Measurements from ENCODE around the gene RERE. TPM values are rescaled to one million over a fixed set of nuclear protein-coding genes. Genes with fewer than 3 reads are reported as not detected.

Gene RERE
- total RNA-seq, 1 experiment from 2014 or later = 40.6 TPM

- ATAC-seq = no peak
- no peaks in the 10 kb centered on the region for H3K4me1 ChIP-seq (ENCODE audit: control insufficient read depth in 1 of 2, insufficient read depth in 2 of 2, low read length in 2 of 2)
- no peak overlapping the region for H2AFZ ChIP-seq (ENCODE audit: low read depth, low read length, poor library complexity, severe bottlenecking)
- H3K27ac ChIP-seq (ENCODE audit: low read depth, low read length) = no peak overlapping the region
- CTCF ChIA-PET = no interaction called here
- no peak for DNase-seq (ENCODE audit: low read depth, low spot score)
- H3K36me3 ChIP-seq (ENCODE audit: control insufficient read depth in 1 of 2, insufficient read depth in 2 of 2, low read length in 2 of 2) = no peaks in the 10 kb centered on the region
- H3K27me3 ChIP-seq (ENCODE audit: insufficient read depth, low read length) = no peaks in the 10 kb centered on the region
- TF ChIP-seq TCF7L2 (IDR thresholded peaks at IDR 0.05; ENCODE audit: borderline replicate concordance, extremely low read depth, insufficient read depth, insufficient read length) = no peak
- TF ChIP-seq RAD21 (IDR thresholded peaks at IDR 0.05; ENCODE audit: low read depth) = no peak
- TF ChIP-seq EGR1 (IDR thresholded peaks at IDR 0.05; ENCODE audit: low read depth) = no peak
- H3K4me3 ChIP-seq (replicated peaks in 1 of 2; ENCODE audit: low read depth in 1 of 2, low read length in 2 of 2) = no peak overlapping the region
- BruUV-seq (replicated peaks) = no TSS peak
- no peaks in the 10 kb centered on the region for H3K9me3 ChIP-seq (ENCODE audit: control insufficient read depth in 1 of 2, insufficient read depth in 1 of 2, low read depth in 1 of 2, low read length in 2 of 2)
- intact Hi-C loops (cut with micrococcal nuclease) = no loop called here
- no peaks in the 10 kb centered on the region for H3K9me2 ChIP-seq (ENCODE audit: insufficient read depth)
- peaks cover under 1% of the 10 kb centered on the region for H3K79me2 ChIP-seq (ENCODE audit: insufficient read depth, low read length)
- RAD21 ChIA-PET (ENCODE audit: low non-redundant PET in 1 of 2, low total read pairs in 2 of 2, uncharacterized antibody in 2 of 2, unreplicated experiment in 2 of 2) = no interaction called here
- H3K4me2 ChIP-seq (ENCODE audit: low read length) = no peak overlapping the region
- H3K9ac ChIP-seq (ENCODE audit: low read length) = no peak overlapping the region
- H4K20me1 ChIP-seq (ENCODE audit: insufficient read depth) = no peaks in the 10 kb centered on the region
- POLR2A ChIA-PET = no interaction called here
Observed at GRCh38 chr1:8633741-8634501, 183.5 kb downstream of the RERE start.

GRCh38 chr1:8632102-8632501, 185.3 kb downstream of the RERE start:
- ChIA-PET RAD21 (ENCODE audit: low non-redundant PET in 1 of 2, low total read pairs in 2 of 2, uncharacterized antibody in 2 of 2, unreplicated experiment in 2 of 2) (no interaction called here), CTCF (no interaction called here), POLR2A (no interaction called here)
- BruUV-seq (replicated peaks) = no TSS peak
- Histone ChIP-seq H3K4me2 (ENCODE audit: low read length) (no peak overlapping the region), H3K9me2 (ENCODE audit: insufficient read depth) (no peaks in the 10 kb centered on the region), H4K20me1 (ENCODE audit: insufficient read depth) (no peaks in the 10 kb centered on the region), H3K4me1 (ENCODE audit: control insufficient read depth in 1 of 2, insufficient read depth in 2 of 2, low read length in 2 of 2) (peaks cover under 1 to 6% of the 10 kb centered on the region in 2 experiments), H3K27ac (ENCODE audit: low read depth, low read length) (no peak overlapping the region), H3K27me3 (ENCODE audit: insufficient read depth, low read length) (no peaks in the 10 kb centered on the region), H2AFZ (ENCODE audit: low read depth, low read length, poor library complexity, severe bottlenecking) (no peak overlapping the region), H3K4me3 (replicated peaks in 1 of 2; ENCODE audit: low read depth in 1 of 2, low read length in 2 of 2) (no peak overlapping the region), H3K9ac (ENCODE audit: low read length) (no peak overlapping the region), H3K9me3 (ENCODE audit: control insufficient read depth in 1 of 2, insufficient read depth in 1 of 2, low read depth in 1 of 2, low read length in 2 of 2) (no peaks in the 10 kb centered on the region), H3K36me3 (ENCODE audit: control insufficient read depth in 1 of 2, insufficient read depth in 2 of 2, low read length in 2 of 2) (no peaks in the 10 kb centered on the region), H3K79me2 (ENCODE audit: insufficient read depth, low read length) (peaks cover 7% of the 10 kb centered on the region)
- ATAC-seq (no peak), DNase-seq (ENCODE audit: low read depth, low spot score) (no peak)
- intact Hi-C loops (cut with micrococcal nuclease) = no loop called here
- TF ChIP-seq ATF3 (IDR thresholded peaks at IDR 0.05) = no peak
- TF ChIP-seq ZNF274 (IDR thresholded peaks at IDR 0.05; ENCODE audit: low read depth, low read length) = no peak
- no peak for TF ChIP-seq ELF1 (IDR thresholded peaks at IDR 0.05; ENCODE audit: borderline replicate concordance, low read depth)
- TF ChIP-seq YY1 (IDR thresholded peaks at IDR 0.05; ENCODE audit: extremely low read depth, insufficient replicate concordance, low read depth, low read length) = no peak
- TF ChIP-seq EZH2phosphoT487 (IDR thresholded peaks at IDR 0.05; ENCODE audit: borderline replicate concordance) = no peak
- TF ChIP-seq POLR2A (IDR thresholded peaks at IDR 0.05; ENCODE audit: borderline replicate concordance, extremely low read depth, insufficient read depth, insufficient read length) = no peak
- TF ChIP-seq SIN3A (IDR thresholded peaks at IDR 0.05; ENCODE audit: low read depth) = no peak
- no peak for TF ChIP-seq POLR2AphosphoS5 (IDR thresholded peaks at IDR 0.05; ENCODE audit: low read depth, low read length)
- TF ChIP-seq CBX3 (IDR thresholded peaks at IDR 0.05; ENCODE audit: low read depth) = no peak
- no peak for TF ChIP-seq RAD21 (IDR thresholded peaks at IDR 0.05; ENCODE audit: low read depth)
- no peak for TF ChIP-seq ZBTB33 (IDR thresholded peaks at IDR 0.05; ENCODE audit: extremely low read depth, insufficient replicate concordance, low read length)
- TF ChIP-seq EGR1 (IDR thresholded peaks at IDR 0.05; ENCODE audit: low read depth) = no peak
- TF ChIP-seq FOSL1 (IDR thresholded peaks at IDR 0.05; ENCODE audit: low read depth) = no peak
- TF ChIP-seq CTCF (IDR thresholded peaks at IDR 0.05 in 2 of 3, conservative IDR thresholded peaks at IDR 0.05 in 1 of 3; ENCODE audit: borderline replicate concordance in 1 of 3, insufficient read depth in 1 of 3, low read depth in 2 of 3, low read length in 2 of 3) = no peak
